ENCODE results near the gene KIF6.

DNA sequence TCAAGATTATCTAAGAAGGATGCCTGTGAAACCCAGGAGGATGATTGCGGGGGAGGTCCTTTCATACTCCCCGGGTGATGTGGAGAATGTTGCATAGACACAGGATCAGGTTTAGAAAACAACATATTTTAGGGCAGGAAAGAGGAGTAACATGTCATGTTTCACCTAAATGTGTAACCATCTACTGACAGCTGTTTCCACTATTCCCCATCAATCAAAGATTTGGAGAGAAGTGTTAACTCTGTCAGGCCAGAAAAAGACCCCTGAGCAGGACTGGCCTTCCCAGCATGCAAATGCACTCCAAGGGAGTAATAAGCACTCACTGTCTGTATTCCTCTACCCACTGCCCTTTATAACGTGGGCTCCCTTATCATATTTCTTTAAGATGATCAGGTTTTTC lies 254.7 kb downstream of the KIF6 start:
- TF ChIP-seq, protein P1, sequence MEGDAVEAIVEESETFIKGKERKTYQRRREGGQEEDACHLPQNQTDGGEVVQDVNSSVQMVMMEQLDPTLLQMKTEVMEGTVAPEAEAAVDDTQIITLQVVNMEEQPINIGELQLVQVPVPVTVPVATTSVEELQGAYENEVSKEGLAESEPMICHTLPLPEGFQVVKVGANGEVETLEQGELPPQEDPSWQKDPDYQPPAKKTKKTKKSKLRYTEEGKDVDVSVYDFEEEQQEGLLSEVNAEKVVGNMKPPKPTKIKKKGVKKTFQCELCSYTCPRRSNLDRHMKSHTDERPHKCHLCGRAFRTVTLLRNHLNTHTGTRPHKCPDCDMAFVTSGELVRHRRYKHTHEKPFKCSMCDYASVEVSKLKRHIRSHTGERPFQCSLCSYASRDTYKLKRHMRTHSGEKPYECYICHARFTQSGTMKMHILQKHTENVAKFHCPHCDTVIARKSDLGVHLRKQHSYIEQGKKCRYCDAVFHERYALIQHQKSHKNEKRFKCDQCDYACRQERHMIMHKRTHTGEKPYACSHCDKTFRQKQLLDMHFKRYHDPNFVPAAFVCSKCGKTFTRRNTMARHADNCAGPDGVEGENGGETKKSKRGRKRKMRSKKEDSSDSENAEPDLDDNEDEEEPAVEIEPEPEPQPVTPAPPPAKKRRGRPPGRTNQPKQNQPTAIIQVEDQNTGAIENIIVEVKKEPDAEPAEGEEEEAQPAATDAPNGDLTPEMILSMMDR (IDR thresholded peaks at IDR 0.05), result no peak
- TF ChIP-seq, protein P2, sequence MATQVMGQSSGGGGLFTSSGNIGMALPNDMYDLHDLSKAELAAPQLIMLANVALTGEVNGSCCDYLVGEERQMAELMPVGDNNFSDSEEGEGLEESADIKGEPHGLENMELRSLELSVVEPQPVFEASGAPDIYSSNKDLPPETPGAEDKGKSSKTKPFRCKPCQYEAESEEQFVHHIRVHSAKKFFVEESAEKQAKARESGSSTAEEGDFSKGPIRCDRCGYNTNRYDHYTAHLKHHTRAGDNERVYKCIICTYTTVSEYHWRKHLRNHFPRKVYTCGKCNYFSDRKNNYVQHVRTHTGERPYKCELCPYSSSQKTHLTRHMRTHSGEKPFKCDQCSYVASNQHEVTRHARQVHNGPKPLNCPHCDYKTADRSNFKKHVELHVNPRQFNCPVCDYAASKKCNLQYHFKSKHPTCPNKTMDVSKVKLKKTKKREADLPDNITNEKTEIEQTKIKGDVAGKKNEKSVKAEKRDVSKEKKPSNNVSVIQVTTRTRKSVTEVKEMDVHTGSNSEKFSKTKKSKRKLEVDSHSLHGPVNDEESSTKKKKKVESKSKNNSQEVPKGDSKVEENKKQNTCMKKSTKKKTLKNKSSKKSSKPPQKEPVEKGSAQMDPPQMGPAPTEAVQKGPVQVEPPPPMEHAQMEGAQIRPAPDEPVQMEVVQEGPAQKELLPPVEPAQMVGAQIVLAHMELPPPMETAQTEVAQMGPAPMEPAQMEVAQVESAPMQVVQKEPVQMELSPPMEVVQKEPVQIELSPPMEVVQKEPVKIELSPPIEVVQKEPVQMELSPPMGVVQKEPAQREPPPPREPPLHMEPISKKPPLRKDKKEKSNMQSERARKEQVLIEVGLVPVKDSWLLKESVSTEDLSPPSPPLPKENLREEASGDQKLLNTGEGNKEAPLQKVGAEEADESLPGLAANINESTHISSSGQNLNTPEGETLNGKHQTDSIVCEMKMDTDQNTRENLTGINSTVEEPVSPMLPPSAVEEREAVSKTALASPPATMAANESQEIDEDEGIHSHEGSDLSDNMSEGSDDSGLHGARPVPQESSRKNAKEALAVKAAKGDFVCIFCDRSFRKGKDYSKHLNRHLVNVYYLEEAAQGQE (IDR thresholded peaks at IDR 0.05; ENCODE audit: insufficient read depth in 1 of 2, low read depth in 2 of 2, low read length in 1 of 2), result no peak
- TF ChIP-seq SIN3A (IDR thresholded peaks at IDR 0.05; ENCODE audit: borderline replicate concordance, insufficient read depth, low read depth, low read length), result no peak

All from Panc1 (cell line).